ENCODE measurements around the gene MAL.

DNA sequence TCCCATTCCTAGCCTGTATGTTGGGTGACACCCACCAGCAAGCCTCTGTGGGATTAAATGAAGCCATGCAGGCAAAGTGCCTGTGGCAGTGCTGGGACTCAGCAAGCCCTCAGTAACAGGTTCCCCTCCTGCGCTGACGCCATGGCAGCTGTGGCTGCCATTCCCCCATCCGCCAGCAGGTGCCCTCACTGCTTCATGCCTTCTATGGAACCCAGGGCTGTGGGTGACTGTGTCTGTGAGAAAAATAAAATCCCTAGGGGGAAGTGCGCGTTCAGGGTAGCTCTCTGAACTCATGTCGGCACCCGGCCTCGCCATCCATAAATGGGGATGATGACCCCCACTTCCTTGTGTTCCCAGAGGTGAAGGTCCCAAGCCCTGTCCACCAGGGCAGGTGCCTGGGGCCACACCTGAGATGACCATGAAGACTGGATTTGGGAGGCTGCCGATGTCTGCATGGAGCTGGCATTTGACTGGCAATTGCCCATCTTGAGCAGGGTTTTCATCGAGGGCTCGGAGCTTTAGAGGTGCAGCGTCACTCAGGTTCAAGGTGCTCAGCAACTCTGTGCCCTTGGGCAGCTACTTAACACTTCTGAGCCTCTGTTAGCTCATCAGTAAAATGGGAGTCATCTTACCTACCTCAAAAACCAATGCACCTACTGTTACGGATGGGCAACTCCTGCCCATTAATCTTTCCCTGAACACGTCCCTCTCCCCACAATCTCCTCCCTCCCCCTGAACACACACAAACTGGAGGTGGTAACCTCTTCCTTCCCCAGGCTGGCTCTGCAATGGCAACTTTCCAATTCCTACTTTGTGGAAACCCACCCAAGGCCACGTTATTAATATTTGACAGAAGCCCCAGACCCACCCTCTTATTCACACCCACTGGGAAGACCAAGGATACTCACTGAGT is 2.9 kb upstream of the MAL start:
- TF ChIP-seq CTCF (IDR thresholded peaks at IDR 0.05; ENCODE audit: low read length): peak; percentile 89
- TF ChIP-seq EZH2 (IDR thresholded peaks at IDR 0.05; ENCODE audit: borderline replicate concordance, low read length): no peak

All from OCI-LY1 (cell line).